ENCODE measurements around the gene SLC22A9. TPM values are rescaled to one million over a fixed set of nuclear protein-coding genes. Genes with fewer than 3 reads are reported as not detected.

The SLC22A9 gene
- total and polyA plus RNA-seq, 10 of the 15 experiments (the other 5 are each of a cell fraction or from before 2014, with no cell fraction given) = 0.03 to 0.06 TPM; not detected in 8

- ChIA-PET RAD21 (ENCODE audit: unreplicated experiment) (no interaction called here), CTCF (no interaction called here), POLR2A (no interaction called here), SMC1A (ENCODE audit: uncharacterized antibody, unreplicated experiment) (no interaction called here)
- in situ Hi-C loops (cut with MboI) = no loop called here
- no peak overlapping the region for H3K4me3 ChIP-seq
- no peak for DNase-seq (ENCODE audit: low read depth, low spot score)
- no peaks in the 10 kb centered on the region for H3K4me1 ChIP-seq (ENCODE audit: control insufficient read depth, insufficient read depth, low read length)
- no peak overlapping the region for H3K27ac ChIP-seq (ENCODE audit: control insufficient read depth, insufficient read depth)
- intact Hi-C loops (cut with micrococcal nuclease; ENCODE audit: unreplicated experiment) = no loop called here
- TF ChIP-seq SREBF1 (IDR thresholded peaks at IDR 0.05; ENCODE audit: low read length) (no peak), FOXK2 (IDR thresholded peaks at IDR 0.05) (no peak), USF2 (IDR thresholded peaks at IDR 0.05; ENCODE audit: borderline replicate concordance, low read depth, low read length) (no peak), MTA2 (IDR thresholded peaks at IDR 0.05; ENCODE audit: low read depth) (no peak), RELA (IDR thresholded peaks at IDR 0.05; ENCODE audit: borderline replicate concordance, partially characterized antibody) (no peak), CBFB (IDR thresholded peaks at IDR 0.05; ENCODE audit: low read depth) (no peak), HDGF (IDR thresholded peaks at IDR 0.05) (no peak), ASH2L (IDR thresholded peaks at IDR 0.05; ENCODE audit: borderline replicate concordance, low read depth) (no peak), MTA3 (IDR thresholded peaks at IDR 0.05; ENCODE audit: borderline replicate concordance, low read length) (no peak), ATF3 (IDR thresholded peaks at IDR 0.05; ENCODE audit: borderline replicate concordance, extremely low read depth, low read depth, low read length) (no peak), BRCA1 (IDR thresholded peaks at IDR 0.05; ENCODE audit: low read depth, low read length) (no peak), POU2F2 (IDR thresholded peaks at IDR 0.05; ENCODE audit: borderline replicate concordance, low read depth, low read length) (no peak), TAF1 (IDR thresholded peaks at IDR 0.05; ENCODE audit: borderline replicate concordance, low read depth, low read length) (no peak), ZBTB40 (IDR thresholded peaks at IDR 0.05; ENCODE audit: borderline replicate concordance) (no peak), HDAC6 (IDR thresholded peaks at IDR 0.05; ENCODE audit: unreplicated experiment) (no peak), HCFC1 (IDR thresholded peaks at IDR 0.05; ENCODE audit: low read length) (no peak), ZNF217 (IDR thresholded peaks at IDR 0.05) (no peak)
- no peaks in the 10 kb centered on the region for H3K79me2 ChIP-seq (ENCODE audit: control insufficient read depth, insufficient read depth, low read length)
- no peak for ATAC-seq
- WGBS (ENCODE audit: insufficient coverage, insufficient replicate concordance, low lambda C conversion rate, missing lambda C conversion rate) = 0% methylated on average over 1 of the region's 1 CpG
- no peaks in the 10 kb centered on the region; a peak in 1 of 4 replicates for H3K27me3 ChIP-seq (replicated peaks in 1 of 2; ENCODE audit: control insufficient read depth in 2 of 2, insufficient read depth in 2 of 2, low read length in 1 of 2)
- BruUV-seq (replicated peaks) = no TSS peak
- H3K9me3 ChIP-seq (replicated peaks; ENCODE audit: control insufficient read depth, insufficient read depth, low read length) = no peaks in the 10 kb centered on the region
- no peaks in the 10 kb centered on the region for H3K36me3 ChIP-seq (ENCODE audit: control insufficient read depth in 2 of 2, insufficient read depth in 2 of 2, low read length in 1 of 2)
- no peak for FAIRE-seq
- H3K9ac ChIP-seq (ENCODE audit: control insufficient read depth, insufficient read depth, low read length) = no peak overlapping the region
- no peak overlapping the region for H3K4me2 ChIP-seq (ENCODE audit: control insufficient read depth, insufficient read depth)
- H4K20me1 ChIP-seq (ENCODE audit: control insufficient read depth, insufficient read depth) = no peaks in the 10 kb centered on the region
- no peak overlapping the region for H2AFZ ChIP-seq (ENCODE audit: control insufficient read depth, low read depth, low read length)
Measured at GRCh38 chr11:63395697-63396096, 26.1 kb downstream of the SLC22A9 start.
